Activated naive CD4-positive, alpha-beta T cell treated with anti-CD3 and anti-CD28 coated beads, Interleukin-2, amount 10 ng/mL, durations not matched to agents 7 days and 5 days (primary cell): Measurements from ENCODE around the gene WDR87.
"Not testable (repeated sequence)": the region's sequence is repeated elsewhere in the genome, so short reads cannot be mapped to it uniquely, and the experiment has no call there.

Experiments used
- CTCF ChIA-PET: fragments of 350-600 bp; sonication (Branson Sonifier 250); formaldehyde crosslinking; loops from one replicate; lab custom pipeline; 2021; ENCODE audit warnings: antibody characterized with exemption; lab: Charles Lee
- DNase-seq: peaks from one replicate; pipeline ENCODE4 v3.0.0-alpha.2; 2020
- H3K27ac Mint-ChIP-seq: one replicate; pipeline ENCODE4 v1.8.0; 2021; ENCODE audit warnings: mild to moderate bottlenecking, moderate library complexity, mixed read lengths
- H3K27me3 Mint-ChIP-seq: one replicate; pipeline ENCODE4 v1.8.0; 2021; ENCODE audit warnings: mild to moderate bottlenecking, mixed read lengths
- H3K36me3 Mint-ChIP-seq: one replicate; pipeline ENCODE4 v1.8.0; 2021; ENCODE audit warnings: mixed read lengths
- H3K4me1 Mint-ChIP-seq: one replicate; pipeline ENCODE4 v1.8.0; 2021; ENCODE audit warnings: mixed read lengths
- H3K4me3 Mint-ChIP-seq: one replicate; pipeline ENCODE4 v1.8.0; 2021; ENCODE audit warnings: mild to moderate bottlenecking, moderate library complexity, mixed read lengths
- H3K9me3 Mint-ChIP-seq: one replicate; pipeline ENCODE4 v1.8.0; 2021; ENCODE audit warnings: mixed read lengths

WDR87 gene

GRCh38 chr19:37886571-37886970 lies 19.8 kb downstream of the WDR87 start:
- Mint-ChIP-seq H3K27me3 (no peaks in the 10 kb centered on the region), H3K36me3 (no peaks in the 10 kb centered on the region), H3K27ac (no peak overlapping the region), H3K9me3 (peaks cover 14% of the 10 kb centered on the region), H3K4me1 (no peaks in the 10 kb centered on the region), H3K4me3 (no peak overlapping the region)
- CTCF ChIA-PET: no interaction called here
- no peak for DNase-seq

DNA sequence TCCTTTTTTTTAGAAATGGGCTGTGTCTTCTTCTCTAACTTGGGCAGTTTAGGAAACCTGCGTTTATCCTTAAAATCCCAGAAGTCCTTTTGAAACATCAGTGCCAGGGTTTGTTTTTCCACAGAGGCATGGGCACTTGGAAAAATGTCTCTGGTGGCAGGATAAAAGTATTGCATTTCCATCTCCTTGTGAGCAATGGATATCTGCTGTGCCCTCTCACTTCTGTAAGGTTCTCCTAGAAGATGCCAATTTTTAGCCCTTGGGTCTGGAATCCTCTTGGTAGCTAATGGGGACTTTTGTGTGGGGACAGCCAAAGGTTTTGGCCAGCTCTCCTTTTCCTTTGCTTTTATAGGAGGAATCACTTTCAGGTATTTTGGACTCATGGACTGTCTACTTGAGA lies 21.0 kb downstream of the WDR87 start:
- CTCF ChIA-PET: no interaction called here
- Mint-ChIP-seq H3K27me3 (no peaks in the 10 kb centered on the region), H3K4me1 (no peaks in the 10 kb centered on the region), H3K36me3 (no peaks in the 10 kb centered on the region), H3K4me3 (no peak overlapping the region), H3K9me3 (peaks cover 13% of the 10 kb centered on the region), H3K27ac (no peak overlapping the region)
- no peak for DNase-seq

DNA sequence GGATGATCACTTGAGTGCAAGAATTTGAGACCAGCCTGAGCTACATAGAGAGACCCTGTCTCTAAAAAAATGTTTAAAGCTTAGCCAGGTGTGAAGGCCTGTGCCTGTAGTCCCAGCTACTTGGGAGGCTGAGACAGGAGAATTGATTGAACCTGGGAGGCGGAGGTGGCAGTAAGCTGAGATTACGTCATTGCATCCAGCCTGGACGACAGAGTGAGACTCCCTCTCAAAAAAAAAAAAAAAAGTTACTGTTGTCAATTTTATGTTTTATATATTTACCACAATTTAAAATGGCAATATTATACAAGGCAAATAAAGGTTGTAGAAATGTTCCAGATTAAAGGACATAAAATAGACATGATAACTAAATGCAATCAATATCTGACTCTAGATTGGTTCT lies 29.2 kb downstream of the WDR87 start:
- CTCF ChIA-PET: no interaction called here
- Mint-ChIP-seq H3K27ac (no peak overlapping the region), H3K9me3 (peaks cover 20% of the 10 kb centered on the region), H3K27me3 (no peaks in the 10 kb centered on the region), H3K36me3 (no peaks in the 10 kb centered on the region), H3K4me3 (no peak overlapping the region), H3K4me1 (no peaks in the 10 kb centered on the region)
- DNase-seq: no peak

DNA sequence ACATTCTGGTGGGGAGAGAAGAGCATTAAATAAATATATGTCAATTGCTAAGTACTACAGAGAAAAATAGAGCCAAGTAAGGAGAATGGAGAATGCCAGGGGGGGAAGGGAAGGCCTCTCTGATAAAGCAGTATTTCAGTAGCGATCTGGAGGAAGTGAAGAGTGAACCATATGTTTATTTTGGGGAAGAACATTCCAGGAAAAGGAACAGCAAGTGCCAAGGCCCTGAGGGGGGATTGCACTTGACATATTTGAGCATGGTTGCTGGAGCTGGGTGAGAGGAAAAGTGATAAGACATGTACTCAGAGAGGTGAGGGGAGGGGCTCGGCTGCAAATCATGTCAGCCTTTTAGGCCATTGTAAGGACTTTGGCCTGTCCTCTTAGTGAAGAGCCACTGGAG lies 30.4 kb downstream of the WDR87 start:
- CTCF ChIA-PET: no interaction called here
- H3K27me3 Mint-ChIP-seq: no peaks in the 10 kb centered on the region
- no peak for DNase-seq
- H3K4me3 Mint-ChIP-seq: no peak overlapping the region
- no peaks in the 10 kb centered on the region for H3K36me3 Mint-ChIP-seq
- no peaks in the 10 kb centered on the region for H3K4me1 Mint-ChIP-seq
- H3K9me3 Mint-ChIP-seq: peaks cover 22% of the 10 kb centered on the region
- no peak overlapping the region for H3K27ac Mint-ChIP-seq

DNA sequence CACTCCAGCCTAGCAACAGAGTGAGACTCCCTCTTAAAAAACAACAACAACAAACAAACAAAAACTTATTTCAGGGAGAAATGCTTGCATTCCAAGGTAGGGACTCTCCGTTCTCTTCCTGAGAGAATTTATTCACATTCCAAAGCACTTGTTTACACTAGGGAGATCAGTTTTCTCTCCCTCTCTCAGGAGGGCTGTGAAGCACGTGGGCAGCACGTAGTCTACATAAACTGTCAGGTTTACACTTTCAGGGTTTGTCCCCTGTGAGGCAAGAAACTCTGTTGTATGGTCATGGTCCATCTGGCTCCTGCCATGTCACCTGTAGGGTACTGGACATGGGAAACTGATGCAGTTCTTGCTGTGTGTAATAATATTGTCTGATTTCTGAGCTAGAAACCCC lies 31.6 kb downstream of the WDR87 start:
- no peak overlapping the region for H3K27ac Mint-ChIP-seq
- DNase-seq: no peak
- no peaks in the 10 kb centered on the region for H3K36me3 Mint-ChIP-seq
- H3K27me3 Mint-ChIP-seq: no peaks in the 10 kb centered on the region
- no peak overlapping the region for H3K4me3 Mint-ChIP-seq
- no peaks in the 10 kb centered on the region for H3K4me1 Mint-ChIP-seq
- CTCF ChIA-PET: no interaction called here
- peaks cover 31% of the 10 kb centered on the region for H3K9me3 Mint-ChIP-seq

- H3K9me3 Mint-ChIP-seq: peaks cover 29% of the 10 kb centered on the region
- no peaks in the 10 kb centered on the region for H3K36me3 Mint-ChIP-seq
- no peak overlapping the region for H3K27ac Mint-ChIP-seq
- H3K4me1 Mint-ChIP-seq: no peaks in the 10 kb centered on the region
- H3K27me3 Mint-ChIP-seq: no peaks in the 10 kb centered on the region
- no peak overlapping the region for H3K4me3 Mint-ChIP-seq
- DNase-seq: no peak
- CTCF ChIA-PET: no interaction called here
Observed at GRCh38 chr19:37872383-37872782, 34.0 kb downstream of the WDR87 start.

DNA sequence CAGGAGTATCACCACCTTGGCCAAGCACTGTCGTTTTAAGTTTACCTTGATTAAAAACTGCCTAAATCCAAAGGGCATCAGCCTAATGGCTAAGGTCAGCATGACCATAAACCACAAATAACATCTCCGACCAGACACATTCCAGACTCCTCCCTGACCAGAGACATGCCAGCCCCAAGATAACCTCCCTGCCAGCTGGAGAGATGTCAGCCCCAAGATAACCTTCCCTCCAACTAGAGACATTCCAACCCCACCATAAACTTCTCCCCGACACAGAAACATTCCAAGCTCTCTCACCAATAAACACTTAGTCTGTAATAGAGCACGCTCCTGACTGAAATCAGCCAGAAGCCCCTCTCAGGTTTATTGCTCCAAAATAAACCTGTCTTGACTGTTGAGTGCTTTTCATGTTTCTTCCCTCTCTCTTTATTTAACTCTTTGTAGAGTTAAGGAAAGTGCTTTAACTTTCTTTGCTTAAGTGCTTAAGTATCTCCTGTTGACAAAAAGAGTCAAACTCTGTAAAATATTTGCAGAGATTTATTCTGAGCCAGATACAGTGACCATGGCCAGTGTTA lies 36.5 kb downstream of the WDR87 start:
- no peaks in the 10 kb centered on the region for H3K36me3 Mint-ChIP-seq

DNA sequence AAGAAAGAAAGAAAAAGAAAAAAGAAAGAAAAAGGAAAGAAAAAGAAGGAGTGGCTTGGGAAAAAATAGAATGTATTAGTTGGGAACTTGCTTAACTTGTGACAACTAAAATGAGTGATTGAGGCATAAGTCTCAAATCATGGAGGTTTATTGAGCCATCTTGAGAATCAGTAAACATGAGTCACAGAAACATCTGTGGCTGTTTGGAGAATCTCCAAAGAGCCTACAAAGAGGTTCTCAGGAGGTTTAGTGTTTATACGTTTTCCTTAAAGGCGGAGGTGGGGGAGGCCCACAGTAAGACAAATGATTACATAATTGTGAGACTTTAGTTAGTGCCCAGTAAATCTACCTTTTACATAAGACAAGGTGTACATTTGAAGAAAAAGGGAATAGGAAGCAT lies 38.6 kb downstream of the WDR87 start:
- Mint-ChIP-seq H3K27me3 (no peaks in the 10 kb centered on the region), H3K9me3 (peaks cover 32% of the 10 kb centered on the region), H3K4me1 (no peaks in the 10 kb centered on the region), H3K4me3 (no peak overlapping the region), H3K36me3 (no peaks in the 10 kb centered on the region), H3K27ac (no peak overlapping the region)
- DNase-seq: no peak
- CTCF ChIA-PET: no interaction called here

More for the DNA sequence above, 36.5 kb downstream of the WDR87 start:
- no peak for DNase-seq
- CTCF ChIA-PET: no interaction called here
- Mint-ChIP-seq H3K27me3 (no peaks in the 10 kb centered on the region), H3K4me3 (no peak overlapping the region), H3K4me1 (no peaks in the 10 kb centered on the region), H3K9me3 (peaks cover 32% of the 10 kb centered on the region), H3K27ac (no peak overlapping the region)

GRCh38 chr19:37865930-37866329 lies 40.5 kb downstream of the WDR87 start:
- H3K4me1 Mint-ChIP-seq, CTCF ChIA-PET: not testable (repeated sequence)
- peaks cover 20% of the 10 kb centered on the region for H3K9me3 Mint-ChIP-seq

DNA sequence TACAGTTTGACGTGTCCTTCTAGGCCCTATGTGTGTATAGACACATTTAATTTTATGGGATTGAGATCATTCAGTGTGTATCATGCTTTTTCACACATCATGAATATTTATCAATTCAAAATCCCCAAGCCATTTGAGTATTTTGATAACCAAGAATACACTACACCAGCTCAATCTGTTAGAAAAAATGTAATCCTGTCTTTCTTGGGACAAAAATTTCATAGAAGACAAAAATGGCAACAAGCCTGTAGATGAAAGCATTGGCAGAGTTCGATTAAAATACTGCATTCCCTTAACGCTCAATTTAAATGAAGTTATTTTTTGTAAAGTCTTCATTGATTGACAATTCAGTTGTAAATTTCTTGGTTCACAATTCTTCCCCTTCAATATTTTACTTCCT lies 41.9 kb downstream of the WDR87 start:
- peaks cover 9% of the 10 kb centered on the region for H3K9me3 Mint-ChIP-seq
- no peak overlapping the region for H3K27ac Mint-ChIP-seq
- CTCF ChIA-PET: no interaction called here
- DNase-seq: no peak
- H3K4me1 Mint-ChIP-seq: no peaks in the 10 kb centered on the region
- no peaks in the 10 kb centered on the region for H3K27me3 Mint-ChIP-seq
- no peak overlapping the region for H3K4me3 Mint-ChIP-seq
- no peaks in the 10 kb centered on the region for H3K36me3 Mint-ChIP-seq

More at GRCh38 chr19:37865930-37866329, 40.5 kb downstream of the WDR87 start:
- not testable (repeated sequence) for H3K36me3 Mint-ChIP-seq, H3K4me3 Mint-ChIP-seq, DNase-seq, H3K27me3 Mint-ChIP-seq, H3K27ac Mint-ChIP-seq

DNA sequence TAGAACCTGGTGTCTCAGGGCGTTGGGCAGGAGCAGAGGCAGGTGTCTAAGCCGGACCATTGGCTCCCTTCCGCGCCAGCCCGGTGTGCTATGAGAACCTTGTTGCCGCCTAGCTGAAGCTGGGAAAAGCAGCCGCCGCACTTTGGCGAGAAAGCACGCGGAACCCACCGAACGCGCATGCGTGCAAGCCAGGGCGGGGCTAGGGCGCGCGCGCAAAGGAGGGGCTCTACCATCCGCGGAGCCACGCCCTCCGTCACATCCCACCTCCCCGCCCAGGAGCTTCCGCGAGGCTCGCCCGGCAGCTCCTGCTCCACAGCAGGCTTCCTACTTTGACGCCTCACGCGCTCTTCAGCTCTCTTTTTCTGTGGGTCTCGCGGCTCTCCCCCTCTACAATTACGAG lies 51.3 kb downstream of the WDR87 start:
- Mint-ChIP-seq H3K27me3 (no peaks in the 10 kb centered on the region), H3K4me3 (no peak overlapping the region), H3K36me3 (no peaks in the 10 kb centered on the region), H3K27ac (no peak overlapping the region), H3K9me3 (peaks cover 15% of the 10 kb centered on the region), H3K4me1 (no peaks in the 10 kb centered on the region)
- DNase-seq: peak; percentile 22
- CTCF ChIA-PET: interaction anchor here (0.6 kb wide), 1 partner anchor 538 kb away, joined by 3 read pairs; no protein-coding TSS in a partner anchor

GRCh38 chr19:37845932-37846331 lies 60.5 kb downstream of the WDR87 start:
- no peaks in the 10 kb centered on the region for H3K36me3 Mint-ChIP-seq
- H3K9me3 Mint-ChIP-seq: peaks cover 17% of the 10 kb centered on the region
- no peaks in the 10 kb centered on the region for H3K4me1 Mint-ChIP-seq
- CTCF ChIA-PET: no interaction called here
- H3K27me3 Mint-ChIP-seq: no peaks in the 10 kb centered on the region
- no peak for DNase-seq
- no peak overlapping the region for H3K4me3 Mint-ChIP-seq
- H3K27ac Mint-ChIP-seq: no peak overlapping the region
